ENCODE data around the gene PRL. TPM values are rescaled to one million over a fixed set of nuclear protein-coding genes. Genes with fewer than 3 reads are reported as not detected.

PRL gene
- total and polyA plus RNA-seq, 2 of the 13 experiments (the other 11 are each of a cell fraction or from before 2014, with no cell fraction given), result not detected

DNA sequence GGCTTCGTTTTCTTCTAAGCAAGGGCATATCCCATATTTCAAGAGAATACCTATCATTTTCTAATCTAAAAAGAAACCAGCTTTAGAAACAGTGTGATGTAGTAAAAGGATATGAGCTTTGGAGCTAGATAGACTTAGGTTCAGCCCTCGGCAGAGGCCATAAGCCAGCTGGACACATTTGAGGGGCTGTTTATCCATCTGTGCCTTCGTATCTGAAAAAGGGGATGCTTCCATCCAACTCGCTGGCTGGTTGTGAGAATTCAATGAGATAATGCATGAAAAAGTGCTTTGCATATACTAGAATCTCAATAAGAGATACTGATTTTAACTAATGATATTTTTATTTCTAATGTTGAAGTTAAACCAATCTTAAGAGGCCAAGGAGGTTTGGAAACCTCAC lies 58.0 kb downstream of the PRL start:
- Histone ChIP-seq H3K9ac (ENCODE audit: insufficient read depth, low read depth, low read length) (no peak overlapping the region), H3K79me2 (ENCODE audit: insufficient read depth, low read length) (no peaks in the 10 kb centered on the region), H4K20me1 (ENCODE audit: insufficient read depth, low read length) (no peaks in the 10 kb centered on the region), H3K4me2 (ENCODE audit: low read depth, low read length) (no peak overlapping the region), H3K4me3 (replicated peaks in 1 of 3; ENCODE audit: insufficient read depth in 1 of 3, low read depth in 2 of 3, low read length in 3 of 3) (no peak overlapping the region), H2AFZ (ENCODE audit: low read length) (no peak overlapping the region), H3K36me3 (replicated peaks in 1 of 2; ENCODE audit: control insufficient read depth in 1 of 2, insufficient read depth in 2 of 2, low read length in 2 of 2) (no peaks in the 10 kb centered on the region), H3K9me3 (ENCODE audit: low read length) (peaks cover 93% of the 10 kb centered on the region), H3K27me3 (ENCODE audit: control insufficient read depth in 1 of 2, insufficient read depth in 2 of 2, low read length in 2 of 2) (no peaks in the 10 kb centered on the region), H3K27ac (ENCODE audit: extremely low read length, insufficient read depth, low read length) (no peak overlapping the region), H3K4me1 (ENCODE audit: insufficient read depth, low read length) (no peaks in the 10 kb centered on the region)
- no TSS peak for BruUV-seq (replicated peaks)
- TF ChIP-seq ZNF530 (CRISPR knock-in tag; IDR thresholded peaks at IDR 0.05; ENCODE audit: low read depth) (no peak), ZNF670 (CRISPR knock-in tag; IDR thresholded peaks at IDR 0.05; ENCODE audit: borderline replicate concordance) (no peak), ZBTB42 (CRISPR knock-in tag; IDR thresholded peaks at IDR 0.05) (no peak)
- FAIRE-seq, result no peak
- in situ Hi-C loops (cut with HindIII; ENCODE audit: extremely low pct_ligation_motif_present, low pct_unique_long_range_greater_than_20kb) (no loop called here), intact Hi-C loops (cut with micrococcal nuclease; ENCODE audit: unreplicated experiment) (no loop called here)
- ChIA-PET CTCF (ENCODE audit: low intra/inter-chr PET ratio, low total read pairs) (no interaction called here), POLR2A (no interaction called here)
- ATAC-seq, result no peak
- no peak for DNase-seq (ENCODE audit: low spot score)
- 3% methylated on average over 4 of the region's 4 CpGs for WGBS (ENCODE audit: low lambda C conversion rate)

DNA sequence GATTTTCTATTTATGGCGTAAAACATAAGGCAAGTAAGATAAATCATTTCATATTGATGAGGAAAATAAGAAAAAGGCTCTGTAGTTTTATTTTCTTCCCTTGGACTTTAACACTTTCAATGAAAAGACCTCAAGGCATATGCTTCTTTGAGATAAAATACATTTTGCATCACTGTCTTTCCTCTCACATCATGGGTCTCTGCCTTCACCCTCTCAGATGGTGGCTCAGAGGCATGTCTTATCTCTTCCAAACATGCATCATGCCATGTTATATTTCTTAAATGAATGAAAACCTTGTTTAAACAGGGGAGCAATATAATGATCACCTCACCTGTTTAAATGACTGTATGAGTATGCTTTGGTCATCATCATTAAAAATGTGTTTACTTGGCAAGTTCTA lies 59.3 kb downstream of the PRL start:
- Histone ChIP-seq H3K27ac (ENCODE audit: extremely low read length, insufficient read depth, low read length) (no peak overlapping the region), H3K4me3 (replicated peaks in 1 of 3; ENCODE audit: insufficient read depth in 1 of 3, low read depth in 2 of 3, low read length in 3 of 3) (no peak overlapping the region), H3K9ac (ENCODE audit: insufficient read depth, low read depth, low read length) (no peak overlapping the region), H3K79me2 (ENCODE audit: insufficient read depth, low read length) (no peaks in the 10 kb centered on the region), H3K9me3 (ENCODE audit: low read length) (peaks cover 88% of the 10 kb centered on the region), H3K4me2 (ENCODE audit: low read depth, low read length) (no peak overlapping the region), H4K20me1 (ENCODE audit: insufficient read depth, low read length) (no peaks in the 10 kb centered on the region), H3K36me3 (replicated peaks in 1 of 2; ENCODE audit: control insufficient read depth in 1 of 2, insufficient read depth in 2 of 2, low read length in 2 of 2) (no peaks in the 10 kb centered on the region), H3K4me1 (ENCODE audit: insufficient read depth, low read length) (no peaks in the 10 kb centered on the region), H3K27me3 (ENCODE audit: control insufficient read depth in 1 of 2, insufficient read depth in 2 of 2, low read length in 2 of 2) (no peaks in the 10 kb centered on the region), H2AFZ (ENCODE audit: low read length) (no peak overlapping the region)
- FAIRE-seq (no peak), ATAC-seq (no peak), DNase-seq (ENCODE audit: low spot score) (no peak)
- ChIA-PET POLR2A (no interaction called here), CTCF (ENCODE audit: low intra/inter-chr PET ratio, low total read pairs) (no interaction called here)
- intact Hi-C loops (cut with micrococcal nuclease; ENCODE audit: unreplicated experiment) (no loop called here), in situ Hi-C loops (cut with HindIII; ENCODE audit: extremely low pct_ligation_motif_present, low pct_unique_long_range_greater_than_20kb) (no loop called here)
- WGBS (ENCODE audit: low lambda C conversion rate), result 2% methylated on average over 1 of the region's 1 CpG
- no TSS peak for BruUV-seq (replicated peaks)
- no peak for TF ChIP-seq CCDC6 (CRISPR knock-in tag; IDR thresholded peaks at IDR 0.05)
- TF ChIP-seq, protein P1, sequence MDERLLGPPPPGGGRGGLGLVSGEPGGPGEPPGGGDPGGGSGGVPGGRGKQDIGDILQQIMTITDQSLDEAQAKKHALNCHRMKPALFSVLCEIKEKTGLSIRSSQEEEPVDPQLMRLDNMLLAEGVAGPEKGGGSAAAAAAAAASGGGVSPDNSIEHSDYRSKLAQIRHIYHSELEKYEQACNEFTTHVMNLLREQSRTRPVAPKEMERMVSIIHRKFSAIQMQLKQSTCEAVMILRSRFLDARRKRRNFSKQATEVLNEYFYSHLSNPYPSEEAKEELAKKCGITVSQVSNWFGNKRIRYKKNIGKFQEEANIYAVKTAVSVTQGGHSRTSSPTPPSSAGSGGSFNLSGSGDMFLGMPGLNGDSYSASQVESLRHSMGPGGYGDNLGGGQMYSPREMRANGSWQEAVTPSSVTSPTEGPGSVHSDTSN (CRISPR knock-in tag; IDR thresholded peaks at IDR 0.05), result no peak
- TF ChIP-seq FOXA3 (CRISPR knock-in tag; IDR thresholded peaks at IDR 0.05), result no peak
- TF ChIP-seq NCOR1 (IDR thresholded peaks at IDR 0.05; ENCODE audit: borderline replicate concordance, low read length), result no peak
- TF ChIP-seq, protein P2, sequence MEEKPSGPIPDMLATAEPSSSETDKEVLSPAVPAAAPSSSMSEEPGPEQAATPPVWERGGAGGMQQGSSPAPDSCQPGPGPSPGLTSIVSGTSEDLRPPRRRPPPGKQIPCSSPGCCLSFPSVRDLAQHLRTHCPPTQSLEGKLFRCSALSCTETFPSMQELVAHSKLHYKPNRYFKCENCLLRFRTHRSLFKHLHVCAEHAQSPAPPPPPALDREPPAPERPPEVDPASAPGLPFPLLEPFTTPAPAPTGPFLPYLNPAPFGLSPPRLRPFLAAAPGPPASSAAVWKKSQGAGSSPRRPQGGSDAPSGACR (CRISPR knock-in tag; IDR thresholded peaks at IDR 0.05), result no peak
- TF ChIP-seq, protein P3, sequence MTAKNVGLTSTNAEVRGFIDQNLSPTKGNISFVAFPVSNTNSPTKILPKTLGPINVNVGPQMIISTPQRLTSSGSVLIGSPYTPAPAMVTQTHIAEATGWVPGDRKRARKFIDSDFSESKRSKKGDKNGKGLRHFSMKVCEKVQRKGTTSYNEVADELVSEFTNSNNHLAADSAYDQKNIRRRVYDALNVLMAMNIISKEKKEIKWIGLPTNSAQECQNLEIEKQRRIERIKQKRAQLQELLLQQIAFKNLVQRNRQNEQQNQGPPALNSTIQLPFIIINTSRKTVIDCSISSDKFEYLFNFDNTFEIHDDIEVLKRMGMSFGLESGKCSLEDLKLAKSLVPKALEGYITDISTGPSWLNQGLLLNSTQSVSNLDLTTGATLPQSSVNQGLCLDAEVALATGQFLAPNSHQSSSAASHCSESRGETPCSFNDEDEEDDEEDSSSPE (CRISPR knock-in tag; IDR thresholded peaks at IDR 0.05), result no peak
- no peak for TF ChIP-seq STAG1 (CRISPR knock-in tag; IDR thresholded peaks at IDR 0.05)
- TF ChIP-seq ZNF556 (CRISPR knock-in tag; IDR thresholded peaks at IDR 0.05; ENCODE audit: borderline replicate concordance), result no peak
- no peak for TF ChIP-seq ZNF446 (CRISPR knock-in tag; IDR thresholded peaks at IDR 0.05)
- TF ChIP-seq, protein P4, sequence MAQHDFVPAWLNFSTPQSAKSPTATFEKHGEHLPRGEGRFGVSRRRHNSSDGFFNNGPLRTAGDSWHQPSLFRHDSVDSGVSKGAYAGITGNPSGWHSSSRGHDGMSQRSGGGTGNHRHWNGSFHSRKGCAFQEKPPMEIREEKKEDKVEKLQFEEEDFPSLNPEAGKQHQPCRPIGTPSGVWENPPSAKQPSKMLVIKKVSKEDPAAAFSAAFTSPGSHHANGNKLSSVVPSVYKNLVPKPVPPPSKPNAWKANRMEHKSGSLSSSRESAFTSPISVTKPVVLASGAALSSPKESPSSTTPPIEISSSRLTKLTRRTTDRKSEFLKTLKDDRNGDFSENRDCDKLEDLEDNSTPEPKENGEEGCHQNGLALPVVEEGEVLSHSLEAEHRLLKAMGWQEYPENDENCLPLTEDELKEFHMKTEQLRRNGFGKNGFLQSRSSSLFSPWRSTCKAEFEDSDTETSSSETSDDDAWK (CRISPR knock-in tag; IDR thresholded peaks at IDR 0.05), result no peak
- TF ChIP-seq POLR2AphosphoS2 (IDR thresholded peaks at IDR 0.05; ENCODE audit: low read depth, low read length), result no peak
- no peak for TF ChIP-seq FOXK2 (IDR thresholded peaks at IDR 0.05)
- TF ChIP-seq EP300 (IDR thresholded peaks at IDR 0.05; ENCODE audit: low read depth in 2 of 2, low read length in 2 of 2), result no peak
- no peak for TF ChIP-seq EP300 (CRISPR knock-in tag; IDR thresholded peaks at IDR 0.05; ENCODE audit: borderline replicate concordance)

Data from HepG2 (cell line).